ENCODE results near the gene TGM1. TPM values are rescaled to one million over a fixed set of nuclear protein-coding genes. Genes with fewer than 3 reads are reported as not detected.
"Not testable (repeated sequence)": the region's sequence is repeated elsewhere in the genome, so short reads cannot be mapped to it uniquely, and the experiment has no call there.

The TGM1 gene
- total and polyA plus RNA-seq, 2 donors (not counting 1 experiment from before 2014, with no cell fraction given), result 2.7 to 11.9 TPM

GRCh38 chr14:24246765-24247212 is 16.2 kb downstream of the TGM1 start:
- peak; percentile 62 for DNase-seq
- H3K4me3 ChIP-seq (ENCODE audit: control extremely low read depth in 1 of 5, extremely low read depth in 1 of 5, insufficient read depth in 1 of 5, low read depth in 2 of 5, low read length in 4 of 5), result peak overlapping the region in 1 of 5 experiments; percentile 3

GRCh38 chr14:24245350-24245749 is 17.6 kb downstream of the TGM1 start:
- ATAC-seq (ENCODE audit: low read depth); H3K4me3 Mint-ChIP-seq; H3K4me3 ChIP-seq (ENCODE audit: control extremely low read depth in 1 of 5, extremely low read depth in 1 of 5, insufficient read depth in 1 of 5, low read depth in 2 of 5, low read length in 4 of 5); H3K9ac ChIP-seq (ENCODE audit: low read length); H3K27me3 Mint-ChIP-seq; H3K27ac Mint-ChIP-seq; DNase-seq; H3K9me3 ChIP-seq (ENCODE audit: control extremely low read depth in 1 of 3, control insufficient read depth in 2 of 3, insufficient read depth in 1 of 3, low read length in 2 of 3); H3K36me3 ChIP-seq (replicated peaks in 1 of 2; ENCODE audit: control extremely low read depth in 1 of 2, control insufficient read depth in 1 of 2, extremely low read depth in 1 of 2, insufficient read depth in 2 of 2, low read length in 1 of 2); H3K27me3 ChIP-seq (replicated peaks in 1 of 4; ENCODE audit: control extremely low read depth in 1 of 4, control insufficient read depth in 3 of 4, insufficient read depth in 4 of 4, low read length in 3 of 4); H2AFZ ChIP-seq (ENCODE audit: insufficient read depth, low read depth, low read length, poor library complexity, severe bottlenecking); H3K9me3 Mint-ChIP-seq (ENCODE audit: insufficient read depth); H3K27ac ChIP-seq (ENCODE audit: low read length in 2 of 2); H3K4me2 ChIP-seq (replicated peaks; ENCODE audit: low read depth, low read length, poor library complexity, severe bottlenecking): not testable (repeated sequence)
- intact Hi-C loops (cut with micrococcal nuclease), result loop anchor here (10.0 kb wide), 1 partner anchor 231 kb away; no protein-coding TSS in a partner anchor
- Histone ChIP-seq H3K4me1 (ENCODE audit: control insufficient read depth in 2 of 2, insufficient read depth in 2 of 2, low read length in 2 of 2) (peaks cover 32 to 38% of the 10 kb centered on the region in 2 donors), H4K20me1 (ENCODE audit: control insufficient read depth, insufficient read depth, low read length, poor library complexity, severe bottlenecking) (peaks cover 18% of the 10 kb centered on the region), H3K79me2 (ENCODE audit: control insufficient read depth, insufficient read depth, low read length) (peaks cover 18% of the 10 kb centered on the region)
- peaks cover 38% of the 10 kb centered on the region for H3K4me1 Mint-ChIP-seq
- ChIA-PET CTCF (interaction anchor here (0.8 to 8.8 kb wide), 5 partner anchors 54 to 186 kb away, joined by 3 to 254 read pairs (median 48); partner anchors contain the start of genes ADCY4, CBLN3, CIDEB and DHRS1), POLR2A (interaction anchor here (0.7 kb wide), 1 partner anchor 58 kb away, joined by 4 read pairs; no protein-coding TSS in a partner anchor)
- 97% methylated on average over 11 of the region's 11 CpGs for WGBS (ENCODE audit: insufficient coverage)

More at GRCh38 chr14:24246765-24247212, 16.2 kb downstream of the TGM1 start:
- Mint-ChIP-seq H3K27ac (peak overlapping the region; percentile 83), H3K9me3 (ENCODE audit: insufficient read depth) (no peaks in the 10 kb centered on the region), H3K27me3 (no peaks in the 10 kb centered on the region), H3K4me1 (peaks cover 27% of the 10 kb centered on the region), H3K4me3 (peak overlapping the region; percentile 56)
- ChIA-PET CTCF (interaction anchor here (0.6 to 8.8 kb wide), 17 partner anchors 9 to 603 kb away, joined by 3 to 254 read pairs (median 4); partner anchors contain the start of genes ADCY4, CIDEB, DHRS1 and IRF9), POLR2A (interaction anchor here (0.7 to 1.6 kb wide), 5 partner anchors 24 to 61 kb away, joined by 3 to 12 read pairs (median 5); partner anchors contain the start of genes DHRS1, NOP9 and RABGGTA)
- intact Hi-C loops (cut with micrococcal nuclease), result loop anchor here (1.0 to 10.0 kb wide), 2 partner anchors 25 to 232 kb away; partner anchors contain the start of gene RABGGTA
- H3K4me1 ChIP-seq (ENCODE audit: control insufficient read depth in 2 of 2, insufficient read depth in 2 of 2, low read length in 2 of 2), result peaks cover 17 to 24% of the 10 kb centered on the region in 2 donors
- peak overlapping the region; percentile 17 for H3K9ac ChIP-seq (ENCODE audit: low read length)
- H3K27ac ChIP-seq (ENCODE audit: low read length in 2 of 2), result peak overlapping the region; percentile 31 to 35
- ATAC-seq (ENCODE audit: low read depth), result no peak
- no peaks in the 10 kb centered on the region for H3K36me3 ChIP-seq (replicated peaks in 1 of 2; ENCODE audit: control extremely low read depth in 1 of 2, control insufficient read depth in 1 of 2, extremely low read depth in 1 of 2, insufficient read depth in 2 of 2, low read length in 1 of 2)
- 89% methylated on average over 2 of the region's 3 CpGs for WGBS (ENCODE audit: insufficient coverage)
- H4K20me1 ChIP-seq (ENCODE audit: control insufficient read depth, insufficient read depth, low read length, poor library complexity, severe bottlenecking), result peaks cover 4% of the 10 kb centered on the region
- peak overlapping the region; percentile 60 for H3K4me2 ChIP-seq (replicated peaks; ENCODE audit: low read depth, low read length, poor library complexity, severe bottlenecking)
- no peaks in the 10 kb centered on the region for H3K9me3 ChIP-seq (ENCODE audit: control extremely low read depth in 1 of 3, control insufficient read depth in 2 of 3, insufficient read depth in 1 of 3, low read length in 2 of 3)
- H3K79me2 ChIP-seq (ENCODE audit: control insufficient read depth, insufficient read depth, low read length), result peaks cover 3% of the 10 kb centered on the region
- TF ChIP-seq EZH2 (IDR thresholded peaks at IDR 0.05; ENCODE audit: borderline replicate concordance, insufficient read depth, low read depth, low read length, poor library complexity, severe bottlenecking) (no peak), CTCF (IDR thresholded peaks at IDR 0.05) (no peak)
- no peaks in the 10 kb centered on the region for H3K27me3 ChIP-seq (replicated peaks in 1 of 4; ENCODE audit: control extremely low read depth in 1 of 4, control insufficient read depth in 3 of 4, insufficient read depth in 4 of 4, low read length in 3 of 4)
- H2AFZ ChIP-seq (ENCODE audit: insufficient read depth, low read depth, low read length, poor library complexity, severe bottlenecking), result peak overlapping the region; percentile 82

Data from B cell (primary cell).